HG03039 (cell line): Measurements from ENCODE around the gene ZNF469.
"Not testable (repeated sequence)": the region's sequence is repeated elsewhere in the genome, so short reads cannot be mapped to it uniquely, and the experiment has no call there.

Experiments used
- ATAC-seq: cut with Tn5 transposase; IDR thresholded peaks from one replicate; pipeline ENCODE4 v1.9.1; 2021; ENCODE audit warnings: mild to moderate bottlenecking, moderate library complexity; ENCODE audit not compliant: unreplicated experiment

The ZNF469 gene

DNA sequence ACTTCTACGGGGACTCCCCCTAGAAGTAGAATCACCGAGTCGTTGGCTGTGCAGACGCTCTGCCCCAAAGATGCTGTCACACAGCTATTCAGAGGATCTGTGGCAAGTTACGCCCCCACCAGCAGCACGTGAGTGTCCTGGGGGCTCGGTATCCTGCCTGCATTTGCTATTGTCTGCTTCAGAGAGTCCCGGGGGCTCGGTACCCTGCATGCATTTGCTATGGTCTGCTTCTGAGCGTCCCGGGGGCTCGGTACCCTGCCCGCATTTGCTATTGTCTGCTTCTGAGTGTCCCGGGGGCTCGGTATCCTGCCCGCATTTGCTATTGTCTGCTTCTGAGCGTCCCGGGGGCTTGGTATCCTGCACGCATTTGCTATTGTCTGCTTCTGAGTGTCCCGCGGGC is 23.8 kb upstream of the ZNF469 start:
- no peak for ATAC-seq

DNA sequence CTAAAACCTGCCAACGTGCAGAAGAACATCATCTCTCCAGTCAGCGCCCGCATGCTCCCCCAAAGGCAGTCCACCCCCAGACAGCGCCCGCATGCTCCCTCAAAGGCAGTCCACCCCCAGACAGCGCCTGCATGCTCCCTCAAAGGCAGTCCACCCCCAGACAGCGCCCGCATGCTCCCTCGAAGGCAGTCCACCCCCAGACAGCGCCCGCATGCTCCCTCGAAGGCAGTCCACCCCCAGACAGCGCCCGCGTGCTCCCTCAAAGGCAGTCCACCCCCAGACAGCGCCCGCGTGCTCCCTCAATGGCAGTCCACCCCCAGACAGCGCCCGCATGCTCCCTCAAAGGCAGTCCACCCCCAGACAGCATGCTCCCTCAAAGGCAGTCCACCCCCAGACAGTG is 22.4 kb upstream of the ZNF469 start:
- not testable (repeated sequence) for ATAC-seq

DNA sequence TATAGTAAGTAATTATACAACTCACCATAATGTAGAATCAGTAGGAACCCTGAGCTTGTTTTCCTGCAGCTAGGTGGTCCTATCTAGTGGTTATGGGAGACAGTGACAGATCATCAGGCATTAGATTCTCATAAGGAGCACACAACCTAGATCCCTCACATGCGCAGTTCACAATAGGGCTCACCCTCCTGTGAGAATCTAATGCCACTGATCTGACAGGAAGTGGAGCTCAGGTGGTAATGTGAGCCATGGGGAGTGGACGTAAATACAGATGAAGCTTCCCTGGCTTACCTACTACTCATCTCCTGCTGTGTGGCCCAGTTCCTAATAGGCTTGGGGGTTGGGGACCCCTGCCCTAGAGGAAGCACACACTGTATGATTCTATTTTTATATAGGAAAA is 21.8 kb upstream of the ZNF469 start:
- ATAC-seq, result no peak

DNA sequence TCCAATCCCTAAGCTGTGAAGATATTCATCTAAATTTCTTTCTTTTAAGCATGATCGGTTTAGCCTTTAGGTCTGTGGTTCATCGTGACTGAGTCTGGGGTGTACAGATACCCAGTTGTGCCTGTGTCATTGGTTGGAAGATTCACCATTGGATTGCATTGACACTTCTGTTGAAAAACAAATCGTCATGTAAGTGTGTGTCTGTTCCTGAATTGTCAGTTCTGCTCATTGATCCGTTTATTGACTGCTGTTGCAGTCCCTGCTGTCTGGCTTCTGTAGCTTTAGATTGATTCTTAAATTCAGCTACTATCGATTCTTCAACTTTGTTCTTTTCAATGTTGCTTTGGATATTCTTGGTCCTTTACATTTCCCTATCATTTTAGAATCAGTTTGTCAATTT is 21.0 kb upstream of the ZNF469 start:
- no peak for ATAC-seq

DNA sequence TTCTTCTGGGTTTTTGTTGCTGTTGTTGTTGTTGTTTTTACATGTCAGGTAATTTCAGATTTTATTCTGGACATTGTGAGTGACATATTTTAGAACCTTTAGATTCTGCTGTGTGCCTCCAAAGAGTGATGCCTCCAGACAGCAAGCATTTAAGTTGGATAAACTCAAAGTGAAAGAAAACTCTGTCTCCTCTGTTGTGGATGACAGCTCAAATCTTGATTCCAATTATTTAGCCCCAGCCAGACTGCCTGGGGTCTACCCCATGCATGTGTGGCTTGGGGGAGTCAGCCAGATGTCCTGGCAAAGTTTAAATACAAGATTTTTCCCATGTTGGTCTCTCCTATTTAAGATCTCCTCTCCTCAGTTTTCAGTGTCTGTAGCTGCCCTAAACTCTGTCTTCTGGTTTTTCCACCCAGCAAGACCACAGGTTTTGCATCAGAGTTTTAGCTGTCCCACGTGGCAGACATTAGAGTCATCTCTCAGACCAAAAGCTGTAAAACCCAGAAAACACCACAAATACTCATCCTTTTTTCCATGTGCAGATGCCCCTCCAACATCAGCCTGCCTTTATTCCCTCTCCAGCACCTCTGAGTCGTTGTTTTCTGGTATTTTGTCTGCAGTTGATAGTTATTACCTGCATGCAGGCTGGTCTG is 19.4 kb upstream of the ZNF469 start:
- ATAC-seq, result no peak

DNA sequence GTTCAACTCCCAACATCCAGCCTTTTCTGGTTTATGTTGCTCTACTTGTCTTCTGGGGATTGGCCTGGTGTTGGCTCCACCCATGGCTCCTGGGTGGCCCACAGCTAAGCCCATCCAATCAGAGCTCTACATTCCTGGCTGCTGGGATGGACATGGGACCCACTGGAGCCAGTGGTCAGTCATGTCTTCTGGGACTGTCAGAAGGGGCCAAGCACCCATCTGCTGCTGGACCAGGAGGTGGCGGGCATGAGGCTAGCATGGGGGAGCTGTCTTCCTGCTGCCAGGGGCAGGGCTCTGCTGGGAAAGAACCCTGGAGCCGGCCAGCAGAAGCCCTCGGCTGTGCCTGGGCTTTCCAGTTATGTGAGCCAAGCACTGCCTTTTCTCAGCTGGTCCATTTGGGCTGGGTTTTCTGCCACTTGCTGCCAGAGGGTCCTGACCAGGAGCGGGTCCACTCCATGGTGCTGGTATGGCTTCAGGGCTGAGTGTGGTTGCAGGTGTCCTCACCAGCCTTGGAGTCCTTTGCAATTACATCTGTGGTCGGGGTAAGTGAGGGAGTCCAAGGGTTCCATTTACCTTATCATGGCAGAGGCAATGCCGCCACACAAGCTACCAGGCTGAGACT is 17.4 kb upstream of the ZNF469 start:
- no peak for ATAC-seq

DNA sequence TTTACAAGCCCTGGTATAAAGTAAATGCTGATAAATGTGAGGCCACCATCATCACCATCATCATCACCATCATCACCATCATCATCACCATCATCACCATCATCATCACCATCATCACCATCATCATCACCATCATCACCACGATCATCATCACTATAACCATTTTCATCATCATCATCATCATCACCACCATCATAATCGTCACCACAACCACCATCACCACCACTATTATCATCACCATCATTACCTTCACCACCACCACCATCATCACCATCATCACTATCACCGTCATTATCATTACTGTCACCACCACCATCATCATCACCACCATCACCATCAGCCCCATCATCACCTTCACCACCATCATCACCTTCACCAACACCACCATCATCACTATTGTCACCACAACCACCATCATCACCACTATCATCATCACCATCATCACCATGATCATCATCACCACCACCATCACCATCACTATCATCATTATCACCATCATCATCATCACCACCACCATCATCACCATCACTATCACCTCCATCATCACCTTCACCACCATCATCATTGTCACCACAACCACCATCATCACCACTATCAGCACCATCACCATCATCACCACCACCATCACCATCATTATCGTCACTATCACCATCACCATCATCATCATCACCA is 16.6 kb upstream of the ZNF469 start:
- no peak for ATAC-seq

DNA sequence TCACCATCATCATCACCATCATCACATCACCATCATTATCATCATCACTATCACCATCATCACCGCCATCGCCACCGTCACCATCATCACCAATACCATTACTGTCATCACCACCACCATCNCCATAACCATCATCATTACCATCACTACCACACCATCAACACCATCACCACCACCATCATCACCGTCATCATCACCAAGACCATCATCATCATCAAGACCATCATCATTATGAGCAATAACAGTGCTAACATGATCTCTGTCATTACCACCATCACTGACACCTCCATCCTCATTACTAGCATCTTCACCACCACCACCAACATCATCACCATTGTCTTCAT is 16.1 kb upstream of the ZNF469 start:
- ATAC-seq, result no peak

DNA sequence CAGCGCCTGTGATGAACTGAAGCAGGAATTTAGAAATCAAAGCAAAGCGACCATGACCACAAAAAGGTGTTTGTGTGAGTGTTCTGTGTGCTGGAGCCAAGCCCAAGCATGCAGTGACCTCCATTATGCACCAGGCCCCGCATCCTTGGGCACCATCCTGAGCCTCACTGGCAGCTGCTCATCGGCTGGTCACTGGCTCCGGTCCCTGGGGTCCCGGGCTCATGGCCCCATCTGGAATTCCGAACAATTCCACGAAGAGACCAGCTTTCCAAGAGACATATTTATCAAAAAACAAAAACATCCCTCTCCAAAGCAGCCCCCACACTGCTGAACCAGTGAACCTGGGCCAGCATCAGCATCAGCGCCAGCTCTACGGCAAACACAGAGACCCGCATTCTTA is 15.2 kb upstream of the ZNF469 start:
- ATAC-seq, result no peak

DNA sequence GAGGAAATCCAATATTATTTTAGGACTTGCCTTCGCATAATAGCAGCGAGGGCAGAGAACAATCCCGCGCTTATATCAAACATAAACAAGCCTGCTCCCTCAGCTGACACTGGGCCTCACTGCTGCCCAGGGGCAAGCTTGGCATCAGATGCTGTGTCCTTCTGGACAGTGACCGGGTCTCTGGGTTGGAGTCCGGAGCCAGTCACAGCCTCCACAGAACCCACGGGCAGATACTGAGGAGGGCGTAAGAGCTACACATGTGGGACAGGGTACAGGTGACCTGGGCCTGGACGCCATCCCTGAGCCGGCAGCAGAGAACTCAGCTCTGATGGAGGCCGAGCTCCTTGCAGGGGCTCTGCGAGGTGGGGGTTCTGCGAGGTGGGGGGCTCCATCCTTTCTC is 14.7 kb upstream of the ZNF469 start:
- no peak for ATAC-seq

DNA sequence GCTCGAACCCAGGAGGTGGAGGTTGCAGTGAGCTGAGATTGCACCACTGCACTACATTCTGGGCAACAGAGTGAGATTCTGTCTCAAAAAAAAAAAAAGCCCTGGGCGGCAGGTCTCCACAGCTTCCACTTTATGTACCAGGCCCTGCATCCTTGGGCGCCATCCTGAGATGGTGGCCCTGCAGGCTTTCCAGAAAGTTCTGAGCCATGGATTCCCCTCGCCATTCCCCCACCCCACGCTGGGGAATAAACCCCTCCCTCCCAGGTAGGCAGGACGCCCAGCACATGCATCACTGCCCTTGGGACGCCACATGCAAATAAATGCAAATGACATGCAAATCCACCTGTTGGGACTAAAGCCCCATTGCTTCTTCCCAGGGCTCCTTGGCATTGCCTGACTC is 13.8 kb upstream of the ZNF469 start:
- ATAC-seq, result no peak

DNA sequence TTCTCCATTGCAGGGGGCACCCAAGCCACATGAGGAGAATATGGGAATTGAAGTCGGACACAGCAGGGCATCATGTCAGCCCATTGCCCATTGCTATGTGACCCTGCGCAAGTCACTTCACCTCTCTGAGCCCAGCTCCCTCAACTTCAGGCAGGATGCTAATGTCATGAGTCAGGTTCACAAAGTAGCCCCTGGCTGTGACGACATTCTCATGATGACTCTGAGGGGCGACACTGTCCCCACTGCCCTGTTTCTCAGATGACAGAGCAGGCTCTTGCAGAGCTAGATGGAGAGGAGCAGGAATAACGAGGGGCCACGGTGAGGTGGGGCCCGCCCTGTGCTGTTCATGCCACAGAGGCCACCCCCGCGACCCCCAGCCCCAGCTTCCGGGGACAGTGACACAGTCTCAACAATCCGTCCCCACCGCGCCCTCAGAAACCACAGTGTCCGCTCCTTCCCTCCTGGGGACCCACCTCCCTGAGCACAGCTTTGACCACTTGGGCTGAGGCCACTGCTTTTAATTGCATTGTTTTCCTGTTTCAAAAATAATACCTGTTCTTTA is 13.2 kb upstream of the ZNF469 start:
- no peak for ATAC-seq

DNA sequence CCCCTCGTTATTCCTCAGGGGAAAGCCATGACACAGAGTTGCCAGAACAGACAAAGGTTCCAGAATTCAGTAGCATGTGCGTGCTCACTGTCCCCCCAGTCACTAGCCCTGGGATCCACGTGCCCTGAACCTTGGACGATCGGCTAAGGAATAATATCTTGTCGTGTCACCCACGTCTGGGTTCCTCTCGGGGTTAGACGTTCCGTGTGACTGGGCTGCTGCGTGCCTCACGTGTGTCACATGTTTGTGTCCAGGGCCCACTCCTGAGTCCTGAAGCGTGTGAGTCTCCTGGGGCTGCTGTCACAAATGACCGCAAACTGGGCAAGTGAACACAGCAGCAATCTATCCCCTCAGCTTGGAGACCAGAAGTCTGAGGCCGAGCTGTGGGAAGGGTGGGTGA is 12.4 kb upstream of the ZNF469 start:
- no peak for ATAC-seq

DNA sequence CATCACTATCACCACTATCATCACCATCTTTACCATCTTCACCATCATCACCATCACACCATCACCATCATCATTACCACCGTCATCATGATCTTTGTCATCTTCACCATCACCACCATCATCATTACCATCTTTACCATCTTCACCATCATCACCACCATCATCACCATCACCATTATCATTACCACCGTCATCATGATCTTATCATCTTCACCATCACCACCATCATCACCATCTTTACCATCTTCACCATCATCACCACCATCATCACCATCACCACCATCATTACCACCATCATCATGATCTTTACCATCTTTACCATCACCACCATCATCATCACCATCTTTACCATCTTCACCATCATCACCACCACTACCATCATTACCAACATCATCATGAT is 10.2 kb upstream of the ZNF469 start:
- ATAC-seq, result no peak

DNA sequence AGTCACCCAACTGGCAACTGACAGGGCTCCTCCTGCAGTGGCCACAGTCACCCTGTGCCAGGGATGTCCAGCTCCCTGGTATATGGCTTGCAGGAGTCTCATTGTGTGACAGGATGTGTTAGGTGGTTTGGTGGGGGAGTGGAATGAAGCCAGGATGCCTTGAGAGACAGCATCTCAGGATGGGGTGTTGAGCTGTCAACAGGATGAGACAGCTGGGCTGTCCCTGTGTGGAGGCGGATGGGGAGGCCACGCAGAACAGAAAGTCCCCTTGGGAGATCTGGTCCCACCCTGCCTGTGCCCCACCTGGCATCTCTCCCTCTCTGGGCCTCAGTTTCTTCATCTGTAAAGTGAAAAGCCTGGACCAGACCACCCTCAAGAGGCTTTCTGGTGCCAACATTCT is 9.5 kb upstream of the ZNF469 start:
- ATAC-seq, result no peak

DNA sequence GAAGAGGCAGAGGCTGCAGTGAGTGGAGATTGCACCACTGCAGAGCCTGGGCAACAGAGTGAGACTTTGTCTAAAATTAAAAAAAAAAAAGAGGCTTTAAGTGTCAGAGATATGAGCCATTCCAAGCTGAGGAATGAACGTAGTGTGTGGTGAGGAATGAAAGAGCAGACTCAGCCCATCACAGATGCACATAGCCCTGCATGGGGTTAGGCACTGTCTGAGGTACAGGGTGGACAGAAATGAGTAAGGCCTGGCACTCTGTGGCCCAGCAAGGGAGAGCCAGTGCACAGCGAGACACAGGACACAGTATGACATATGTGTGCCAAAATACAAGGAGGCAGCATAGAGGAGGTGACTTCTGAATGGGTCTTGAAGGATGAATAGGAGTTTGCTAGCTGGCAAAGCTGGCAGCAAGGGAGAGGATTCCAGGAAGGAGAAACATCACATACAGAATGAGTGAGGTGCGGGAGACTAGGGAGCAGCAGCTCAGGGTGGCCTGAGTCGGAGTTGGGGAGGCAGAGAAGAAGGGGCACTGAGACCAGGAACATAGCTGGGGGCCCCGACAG is 8.7 kb upstream of the ZNF469 start:
- no peak for ATAC-seq

DNA sequence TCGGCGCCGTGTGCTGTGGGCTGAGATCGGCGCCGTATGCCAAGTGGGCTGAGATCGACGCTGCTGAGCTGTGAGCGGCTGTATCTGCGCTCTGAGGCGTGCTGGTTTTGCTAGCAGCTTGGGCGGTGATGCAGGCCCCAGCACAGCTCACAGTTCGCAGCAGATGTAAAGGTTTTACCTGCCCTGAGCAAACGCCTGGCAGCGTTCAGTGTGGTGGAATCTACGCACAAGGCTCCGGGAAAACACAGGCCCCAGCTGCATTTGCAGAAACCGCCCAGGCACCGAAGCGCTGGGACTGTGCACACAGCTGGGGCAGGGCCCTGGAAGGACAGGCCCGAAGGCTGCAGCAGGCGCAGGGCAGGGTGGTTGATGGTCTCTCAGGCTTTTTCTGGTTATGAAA is 8.0 kb upstream of the ZNF469 start:
- ATAC-seq, result no peak

DNA sequence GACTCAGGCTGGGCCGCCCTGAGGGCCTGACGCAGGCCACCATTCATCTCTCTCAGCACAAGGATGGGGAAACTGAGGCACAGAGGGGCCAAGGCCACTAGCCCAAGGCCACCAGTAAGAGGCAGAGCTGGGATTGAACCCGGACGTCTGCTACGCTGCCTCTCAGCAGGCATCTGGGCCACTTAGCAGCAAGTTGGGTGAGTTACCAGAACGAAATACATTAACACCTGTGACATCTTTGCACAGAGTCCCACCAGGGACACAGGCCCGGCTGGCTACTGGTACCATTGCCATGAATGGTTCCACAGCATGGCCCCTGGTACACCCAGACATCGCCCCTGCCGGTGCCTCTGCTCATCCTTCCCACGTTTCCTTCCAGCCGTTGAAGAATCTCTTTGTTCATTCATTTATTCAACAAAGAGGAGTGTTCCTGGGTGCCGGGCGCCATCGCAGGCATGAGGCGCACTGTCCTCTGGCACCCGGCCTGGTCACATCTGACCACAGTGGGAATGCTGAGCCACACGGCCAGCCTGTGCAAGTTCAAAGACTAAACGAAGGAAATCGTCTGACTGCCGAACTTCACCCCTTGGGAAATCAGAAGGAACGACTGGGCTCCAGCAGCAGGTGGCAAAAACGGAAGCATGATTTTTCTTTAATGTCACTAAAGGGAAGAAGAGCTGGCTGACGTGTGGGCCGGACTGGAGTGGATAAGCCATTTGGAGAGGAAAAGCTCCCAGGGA is 7.4 kb upstream of the ZNF469 start:
- no peak for ATAC-seq

DNA sequence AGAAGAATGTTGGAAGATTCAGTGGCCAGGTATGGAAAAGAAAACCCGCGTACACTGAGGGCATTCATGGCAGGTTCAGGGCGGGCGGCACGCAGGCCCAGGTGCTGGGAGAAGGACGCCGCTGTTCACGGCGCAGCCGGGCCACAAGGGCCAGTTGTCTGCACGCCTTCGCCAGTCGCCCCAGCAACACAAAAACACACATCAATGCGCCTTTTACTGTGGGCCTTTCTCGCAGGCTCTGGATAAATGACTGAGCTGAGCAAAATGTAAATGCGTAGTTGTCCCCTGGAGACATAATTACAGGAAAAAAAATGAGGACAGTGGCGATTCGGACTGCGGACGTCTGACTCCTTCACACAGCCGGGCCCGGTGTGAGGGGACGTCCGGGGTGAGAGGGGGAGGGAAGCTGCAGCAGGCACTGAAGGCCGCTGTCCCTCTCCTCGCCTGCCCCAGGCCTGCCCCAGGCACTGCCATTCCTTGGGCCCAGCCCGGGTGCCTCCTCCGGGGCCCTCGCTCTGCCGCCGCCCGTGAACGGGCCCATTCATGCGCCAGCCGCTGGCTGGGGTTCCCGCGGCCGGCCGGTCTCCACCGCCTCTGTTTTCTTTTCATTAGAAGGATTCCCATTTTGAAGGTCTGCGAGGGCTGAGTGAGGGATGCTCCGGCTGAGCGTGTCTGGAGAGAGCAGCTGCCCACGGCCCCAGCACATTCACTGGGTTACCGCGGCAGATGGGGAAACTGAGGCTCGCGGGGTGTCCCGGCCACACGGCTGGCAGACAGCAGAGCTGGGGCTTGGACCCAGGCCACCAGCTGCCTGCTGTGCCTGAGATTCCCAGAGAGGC is 6.5 kb upstream of the ZNF469 start:
- no peak for ATAC-seq
